Glutamatergic neuron (in vitro differentiated cells): Measurements from ENCODE around the gene PEX1. TPM values are rescaled to one million over a fixed set of nuclear protein-coding genes. Genes with fewer than 3 reads are reported as not detected.
"Not testable (repeated sequence)": the region's sequence is repeated elsewhere in the genome, so short reads cannot be mapped to it uniquely, and the experiment has no call there.

ENCODE experiments used
- DNase-seq: peaks from one replicate; pipeline ENCODE4 v3.0.0; 2022
- H3K27ac Mint-ChIP-seq: one replicate; pipeline ENCODE4 v1.8.0; 2020; ENCODE audit warnings: mild to moderate bottlenecking, mixed read lengths, inconsistent platforms; ENCODE audit not compliant: unreplicated experiment
- H3K27me3 Mint-ChIP-seq: one replicate; pipeline ENCODE4 v1.8.0; 2020; ENCODE audit warnings: mild to moderate bottlenecking, moderate library complexity, mixed read lengths, inconsistent platforms; ENCODE audit not compliant: unreplicated experiment
- H3K36me3 Mint-ChIP-seq: one replicate; pipeline ENCODE4 v1.8.0; 2020; ENCODE audit warnings: mild to moderate bottlenecking, mixed read lengths, inconsistent platforms; ENCODE audit not compliant: unreplicated experiment
- H3K4me1 Mint-ChIP-seq: one replicate; pipeline ENCODE4 v1.8.0; 2020; ENCODE audit warnings: mild to moderate bottlenecking, low read depth, mixed read lengths, inconsistent platforms; ENCODE audit not compliant: unreplicated experiment
- H3K4me3 Mint-ChIP-seq: one replicate; pipeline ENCODE4 v1.8.0; 2020; ENCODE audit warnings: mild to moderate bottlenecking, mixed read lengths, inconsistent platforms; ENCODE audit not compliant: unreplicated experiment
- H3K9me3 Mint-ChIP-seq: one replicate; pipeline ENCODE4 v1.8.0; 2020; ENCODE audit warnings: mild to moderate bottlenecking, moderate library complexity, mixed read lengths, inconsistent platforms; ENCODE audit not compliant: unreplicated experiment
- total RNA-seq: library from RNA; stranded (reverse); fragmentation: NEBNext Ultra II Directional; extraction: Animal tissue kit (Norgen Biotek cat#: 25700); gene quantifications from one replicate; pipeline ENCODE4 v1.2.1, GENCODE V29; 2021; ENCODE audit not compliant: unreplicated experiment
- TF ChIP-seq, protein P1 (sequence below): fragments of 200-600 bp; sonication (generic); IDR thresholded peaks from one replicate; pipeline ENCODE4 v1.5.0; 2021; ENCODE audit not compliant: partially characterized antibody, unreplicated experiment

The PEX1 gene
- total RNA-seq, 1 donor from 2014 or later = 21.2 TPM

DNA sequence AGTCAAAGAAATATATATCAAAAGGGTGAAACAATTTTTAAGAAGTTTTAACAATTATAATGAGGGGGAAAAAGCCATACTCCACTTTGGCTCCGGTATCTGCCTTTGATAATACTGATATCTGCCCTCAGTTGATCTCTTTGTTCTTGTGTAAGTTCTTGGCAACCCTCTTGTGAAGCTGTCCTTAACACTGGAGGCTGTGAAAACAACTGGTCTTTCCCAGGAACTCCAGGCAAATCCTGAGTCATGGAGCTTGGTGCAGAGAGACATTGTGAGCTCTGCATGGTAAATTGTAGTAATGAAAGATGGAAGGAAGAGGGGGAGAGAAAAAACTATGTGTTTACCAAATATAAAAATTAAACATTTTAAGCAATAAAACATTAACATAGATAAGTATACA, 38.7 kb downstream of the PEX1 start:
- Mint-ChIP-seq H3K4me3 (no peak overlapping the region), H3K9me3 (no peaks in the 10 kb centered on the region), H3K4me1 (no peaks in the 10 kb centered on the region), H3K36me3 (no peaks in the 10 kb centered on the region), H3K27me3 (no peaks in the 10 kb centered on the region), H3K27ac (no peak overlapping the region)
- TF ChIP-seq, protein P1, sequence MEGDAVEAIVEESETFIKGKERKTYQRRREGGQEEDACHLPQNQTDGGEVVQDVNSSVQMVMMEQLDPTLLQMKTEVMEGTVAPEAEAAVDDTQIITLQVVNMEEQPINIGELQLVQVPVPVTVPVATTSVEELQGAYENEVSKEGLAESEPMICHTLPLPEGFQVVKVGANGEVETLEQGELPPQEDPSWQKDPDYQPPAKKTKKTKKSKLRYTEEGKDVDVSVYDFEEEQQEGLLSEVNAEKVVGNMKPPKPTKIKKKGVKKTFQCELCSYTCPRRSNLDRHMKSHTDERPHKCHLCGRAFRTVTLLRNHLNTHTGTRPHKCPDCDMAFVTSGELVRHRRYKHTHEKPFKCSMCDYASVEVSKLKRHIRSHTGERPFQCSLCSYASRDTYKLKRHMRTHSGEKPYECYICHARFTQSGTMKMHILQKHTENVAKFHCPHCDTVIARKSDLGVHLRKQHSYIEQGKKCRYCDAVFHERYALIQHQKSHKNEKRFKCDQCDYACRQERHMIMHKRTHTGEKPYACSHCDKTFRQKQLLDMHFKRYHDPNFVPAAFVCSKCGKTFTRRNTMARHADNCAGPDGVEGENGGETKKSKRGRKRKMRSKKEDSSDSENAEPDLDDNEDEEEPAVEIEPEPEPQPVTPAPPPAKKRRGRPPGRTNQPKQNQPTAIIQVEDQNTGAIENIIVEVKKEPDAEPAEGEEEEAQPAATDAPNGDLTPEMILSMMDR = no peak
- DNase-seq = no peak

DNA sequence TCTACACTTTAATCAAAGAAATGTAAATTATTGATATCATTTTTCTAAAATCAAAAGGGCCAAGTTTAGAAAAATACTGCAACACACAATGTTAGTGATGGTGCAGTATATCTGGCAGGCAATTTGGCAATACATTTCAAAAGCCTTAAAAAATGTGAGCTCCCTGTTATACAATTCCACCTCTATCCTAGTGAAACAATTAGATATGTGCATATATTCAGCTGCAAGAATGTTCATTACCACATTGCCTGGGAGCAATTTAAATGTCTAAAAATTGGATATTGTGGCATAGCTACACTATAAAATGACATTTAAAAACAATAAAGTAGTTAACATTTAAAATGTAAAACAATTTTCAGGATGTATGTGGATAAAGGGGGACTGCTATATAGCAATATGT, 40.5 kb downstream of the PEX1 start:
- no peak overlapping the region for H3K27ac Mint-ChIP-seq
- H3K4me1 Mint-ChIP-seq = no peaks in the 10 kb centered on the region
- no peaks in the 10 kb centered on the region for H3K36me3 Mint-ChIP-seq
- no peaks in the 10 kb centered on the region for H3K27me3 Mint-ChIP-seq
- H3K9me3 Mint-ChIP-seq = no peaks in the 10 kb centered on the region
- DNase-seq = no peak
- H3K4me3 Mint-ChIP-seq = no peak overlapping the region
- TF ChIP-seq, protein P1 = no peak

DNA sequence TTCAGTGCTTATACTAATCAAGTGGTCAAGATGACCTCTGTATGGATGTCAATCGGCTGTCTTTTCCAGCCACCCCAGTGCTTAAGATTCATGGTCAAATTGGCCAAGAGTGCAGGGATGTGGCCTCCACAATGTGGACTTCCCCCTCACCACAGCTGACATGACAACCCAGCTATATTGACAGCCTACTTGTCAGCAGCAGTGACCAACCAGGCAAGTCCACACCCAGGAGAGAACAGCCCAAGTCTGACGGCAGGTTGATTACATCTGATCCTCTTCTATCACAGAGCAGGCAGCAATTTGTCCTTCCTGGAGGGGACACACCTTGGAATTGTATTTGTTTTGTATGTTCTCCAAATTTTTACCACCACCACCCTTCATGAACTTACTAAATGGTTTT, 42.3 kb downstream of the PEX1 start:
- Mint-ChIP-seq H3K4me3 (no peak overlapping the region), H3K4me1 (no peaks in the 10 kb centered on the region), H3K9me3 (no peaks in the 10 kb centered on the region), H3K27ac (no peak overlapping the region), H3K27me3 (no peaks in the 10 kb centered on the region), H3K36me3 (no peaks in the 10 kb centered on the region)
- DNase-seq = no peak
- TF ChIP-seq, protein P1 = no peak

DNA sequence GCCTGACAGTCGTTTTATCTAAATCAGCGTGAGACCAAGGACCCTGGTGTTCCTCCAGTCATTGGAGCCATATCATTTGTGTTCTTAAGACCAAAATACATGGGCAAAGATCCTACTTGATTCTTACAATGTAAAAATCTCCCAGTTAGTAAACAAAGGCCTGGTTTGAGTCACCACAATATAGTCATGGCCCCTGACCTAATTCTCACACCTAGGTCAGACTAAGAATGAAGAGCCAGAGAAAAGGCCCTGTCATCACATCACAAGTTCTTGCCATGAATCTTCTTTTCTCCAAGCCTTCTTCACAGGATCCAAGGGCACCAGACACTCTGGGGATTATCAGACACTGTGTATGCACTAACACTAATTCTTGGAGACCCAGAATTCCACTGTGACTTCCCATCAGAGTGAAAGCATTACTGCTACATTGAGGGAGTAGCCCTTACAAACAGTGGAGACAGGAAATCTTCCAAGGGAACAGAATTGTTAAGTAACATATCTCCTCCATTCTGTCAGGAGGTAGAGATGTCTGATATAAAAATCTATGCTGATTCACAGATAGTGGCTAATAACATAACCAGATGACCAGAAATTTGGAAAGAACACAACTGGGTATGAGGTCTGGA, 42.9 kb downstream of the PEX1 start:
- no peaks in the 10 kb centered on the region for H3K9me3 Mint-ChIP-seq
- H3K27ac Mint-ChIP-seq = no peak overlapping the region
- H3K4me3 Mint-ChIP-seq = no peak overlapping the region
- H3K36me3 Mint-ChIP-seq = no peaks in the 10 kb centered on the region
- TF ChIP-seq, protein P1 = no peak
- H3K4me1 Mint-ChIP-seq = no peaks in the 10 kb centered on the region
- no peaks in the 10 kb centered on the region for H3K27me3 Mint-ChIP-seq
- DNase-seq = no peak

DNA sequence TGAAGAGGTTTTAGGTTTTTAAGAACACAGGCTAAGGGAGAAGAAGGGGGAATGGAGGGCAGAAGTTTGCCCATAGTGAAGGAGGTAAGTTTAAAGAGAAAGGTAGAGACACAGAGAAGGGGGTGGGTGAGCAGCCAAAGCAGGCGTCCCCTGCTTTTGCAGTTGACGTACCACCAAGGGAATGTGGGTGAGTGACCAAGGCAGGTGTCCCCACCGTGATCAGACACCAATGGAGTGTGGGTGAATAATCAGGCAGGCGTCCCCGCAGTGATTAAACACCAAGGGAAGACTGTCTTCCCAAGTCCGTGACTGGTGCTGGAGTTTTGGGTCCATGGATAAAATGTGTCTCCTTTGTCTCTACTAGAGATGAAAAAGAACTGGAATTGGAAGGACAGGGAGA, 44.1 kb downstream of the PEX1 start:
- DNase-seq, H3K4me3 Mint-ChIP-seq, H3K4me1 Mint-ChIP-seq, H3K9me3 Mint-ChIP-seq, H3K27ac Mint-ChIP-seq, H3K27me3 Mint-ChIP-seq, H3K36me3 Mint-ChIP-seq: not testable (repeated sequence)

DNA sequence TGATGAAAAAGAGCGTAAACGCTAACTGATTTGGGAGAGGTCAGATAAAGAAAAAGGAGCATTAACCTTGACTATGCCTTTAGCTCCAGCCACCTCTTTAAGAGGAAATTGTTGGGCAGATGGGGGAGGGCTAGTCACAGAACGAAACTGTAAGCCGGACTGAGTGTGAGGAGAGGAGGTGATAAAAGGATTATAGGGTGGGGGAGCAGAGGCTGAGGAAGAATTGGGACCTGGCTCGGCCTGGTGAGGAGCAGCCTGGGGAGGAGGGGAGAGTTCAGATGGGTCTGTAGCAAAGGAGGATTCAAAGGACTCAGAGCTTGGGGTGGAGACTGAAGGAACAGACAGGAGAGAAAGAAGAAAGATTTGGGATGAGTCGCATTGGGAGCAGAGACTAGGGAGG, 44.7 kb downstream of the PEX1 start:
- H3K4me3 Mint-ChIP-seq = not testable (repeated sequence)

DNA sequence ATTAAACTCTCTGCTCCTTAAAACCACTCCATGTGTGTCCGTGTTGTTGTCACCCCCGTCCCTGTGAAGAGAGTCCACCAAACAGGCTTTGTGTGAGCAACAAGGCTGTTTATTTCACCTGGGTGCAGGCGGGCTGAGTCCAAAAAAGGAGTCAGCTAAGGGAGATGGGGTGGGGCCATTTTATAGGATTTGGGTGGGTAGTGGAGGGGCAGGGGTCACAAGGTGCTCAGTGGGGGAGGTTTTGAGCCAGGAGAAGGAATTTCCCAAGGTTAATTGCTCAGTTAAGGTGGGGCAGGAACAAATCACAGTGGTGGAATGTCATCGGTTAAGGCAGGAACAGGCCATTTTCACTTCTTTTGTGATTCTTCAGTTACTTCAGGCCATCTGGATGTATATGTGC, 49.2 kb downstream of the PEX1 start:
- H3K9me3 Mint-ChIP-seq, H3K27me3 Mint-ChIP-seq, H3K4me1 Mint-ChIP-seq, DNase-seq, H3K4me3 Mint-ChIP-seq, H3K27ac Mint-ChIP-seq, H3K36me3 Mint-ChIP-seq: not testable (repeated sequence)

More for the DNA sequence above, 44.7 kb downstream of the PEX1 start:
- not testable (repeated sequence) for DNase-seq, H3K36me3 Mint-ChIP-seq, H3K4me1 Mint-ChIP-seq, H3K27ac Mint-ChIP-seq, H3K9me3 Mint-ChIP-seq, H3K27me3 Mint-ChIP-seq
